NT2/D1 (cell line): ENCODE measurements around the gene SDHAF1.

Experiments used
- SUZ12 ChIP-seq: IDR thresholded peaks from 2 replicates; pipeline ENCODE4 v1.6.1; 2011; ENCODE audit not compliant: insufficient read length, insufficient read depth; ENCODE audit errors: extremely low read depth
- YY1 ChIP-seq: IDR thresholded peaks from 2 replicates; pipeline ENCODE4 v1.6.1; 2011; ENCODE audit not compliant: insufficient read length, insufficient read depth
- ZNF274 ChIP-seq: IDR thresholded peaks from 2 replicates; pipeline ENCODE4 v1.6.1; 2011; ENCODE audit warnings: mild to moderate bottlenecking, low read depth, low read length

- no peak for TF ChIP-seq ZNF274
- TF ChIP-seq YY1: no peak
- TF ChIP-seq SUZ12: no peak
Measured at GRCh38 chr19:36009633-36010379, 14.8 kb downstream of the SDHAF1 start.
